NT2/D1 (cell line): Measurements from ENCODE around the gene SLC5A12.

Experiments used
- DNase-seq: peaks from one replicate; pipeline ENCODE4 v3.0.0-alpha.2; 2011; ENCODE audit warnings: low read depth, low spot score
- H3K27me3 ChIP-seq: 2 replicates; pipeline ENCODE4 v1.6.0; 2011; ENCODE audit warnings: mild to moderate bottlenecking; ENCODE audit not compliant: insufficient read length, insufficient read depth
- H3K36me3 ChIP-seq: 2 replicates; pipeline ENCODE4 v1.6.1; 2011; ENCODE audit warnings: mild to moderate bottlenecking, low read length, mixed read lengths; ENCODE audit not compliant: insufficient read depth, insufficient read length
- H3K4me1 ChIP-seq: 2 replicates; pipeline ENCODE4 v1.5.1; 2011; ENCODE audit not compliant: insufficient read depth, insufficient read length
- H3K4me3 ChIP-seq: 2 replicates; pipeline ENCODE4 v1.5.1; 2011; ENCODE audit warnings: low read depth; ENCODE audit not compliant: insufficient read length
- H3K9ac ChIP-seq: 2 replicates; pipeline ENCODE4 v1.6.0; 2011; ENCODE audit warnings: low read depth; ENCODE audit not compliant: insufficient read length
- H3K9me3 ChIP-seq: 2 replicates; pipeline ENCODE4 v1.5.1; 2011; ENCODE audit warnings: mild to moderate bottlenecking, low read length; ENCODE audit not compliant: insufficient read depth
- SUZ12 ChIP-seq: IDR thresholded peaks from 2 replicates; pipeline ENCODE4 v1.6.1; 2011; ENCODE audit not compliant: insufficient read length, insufficient read depth; ENCODE audit errors: extremely low read depth
- YY1 ChIP-seq: IDR thresholded peaks from 2 replicates; pipeline ENCODE4 v1.6.1; 2011; ENCODE audit not compliant: insufficient read length, insufficient read depth
- ZNF274 ChIP-seq: IDR thresholded peaks from 2 replicates; pipeline ENCODE4 v1.6.1; 2011; ENCODE audit warnings: mild to moderate bottlenecking, low read depth, low read length

Gene SLC5A12

GRCh38 chr11:26719289-26719973 lies 2.4 kb downstream of the SLC5A12 start:
- TF ChIP-seq YY1 = no peak
- TF ChIP-seq ZNF274 = no peak
- no peak for TF ChIP-seq SUZ12
- no peak overlapping the region for H3K4me3 ChIP-seq
- no peaks in the 10 kb centered on the region for H3K36me3 ChIP-seq
- H3K4me1 ChIP-seq = no peaks in the 10 kb centered on the region
- no peaks in the 10 kb centered on the region for H3K9me3 ChIP-seq
- H3K9ac ChIP-seq = no peak overlapping the region
- no peak for DNase-seq
- H3K27me3 ChIP-seq = no peaks in the 10 kb centered on the region

DNA sequence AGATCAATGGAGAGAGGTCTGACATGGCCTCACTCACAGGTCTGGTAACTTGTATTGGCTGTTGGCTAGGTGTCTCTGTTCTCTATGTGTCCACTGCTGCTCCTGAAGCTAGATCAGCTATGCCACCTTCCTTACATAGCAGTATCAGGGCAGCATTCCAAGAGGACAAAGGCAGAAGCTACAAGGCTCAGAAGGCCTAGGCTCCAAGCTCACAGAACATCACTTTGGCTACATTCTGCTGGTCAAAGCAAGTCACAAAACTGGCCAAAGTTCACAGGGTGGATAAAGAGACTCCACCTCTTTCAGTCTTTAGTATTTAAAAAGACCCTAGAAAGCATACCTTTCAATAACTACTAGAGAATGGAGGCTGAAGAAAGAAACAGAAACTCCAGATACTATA lies 4.1 kb downstream of the SLC5A12 start:
- H3K9me3 ChIP-seq = no peaks in the 10 kb centered on the region
- no peak overlapping the region for H3K4me3 ChIP-seq
- H3K36me3 ChIP-seq = no peaks in the 10 kb centered on the region
- TF ChIP-seq ZNF274 (no peak), SUZ12 (no peak), YY1 (no peak)
- no peak for DNase-seq
- H3K9ac ChIP-seq = no peak overlapping the region
- H3K27me3 ChIP-seq = no peaks in the 10 kb centered on the region
- no peaks in the 10 kb centered on the region for H3K4me1 ChIP-seq

DNA sequence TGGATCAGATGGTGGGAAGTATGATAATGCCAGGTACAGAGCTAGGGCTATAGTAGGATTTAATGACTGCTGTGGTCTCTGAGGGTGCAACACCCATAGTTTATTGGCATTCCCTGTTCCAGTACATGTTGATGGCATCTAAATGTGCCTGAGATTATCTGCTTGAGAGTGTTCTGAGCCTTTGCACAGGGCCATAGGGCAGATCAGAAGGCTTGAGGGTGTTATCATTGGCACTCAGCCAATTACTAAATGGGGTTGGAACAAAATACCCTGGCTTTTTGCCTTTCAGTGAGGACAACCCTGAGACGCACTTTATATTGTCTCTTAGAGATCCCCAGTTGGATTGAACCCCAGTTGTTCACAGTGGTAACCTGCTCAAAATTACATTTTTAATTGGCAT lies 6.7 kb downstream of the SLC5A12 start:
- TF ChIP-seq YY1 = no peak
- no peak for TF ChIP-seq ZNF274
- no peak for TF ChIP-seq SUZ12
- no peaks in the 10 kb centered on the region for H3K4me1 ChIP-seq
- no peaks in the 10 kb centered on the region for H3K9me3 ChIP-seq
- no peak overlapping the region for H3K9ac ChIP-seq
- no peaks in the 10 kb centered on the region for H3K27me3 ChIP-seq
- no peak for DNase-seq
- no peaks in the 10 kb centered on the region for H3K36me3 ChIP-seq
- no peak overlapping the region for H3K4me3 ChIP-seq

GRCh38 chr11:26712497-26712896 lies 9.4 kb downstream of the SLC5A12 start:
- TF ChIP-seq YY1 = no peak
- TF ChIP-seq SUZ12 = no peak
- TF ChIP-seq ZNF274 = no peak
- Histone ChIP-seq H3K4me3 (no peak overlapping the region), H3K27me3 (no peaks in the 10 kb centered on the region), H3K36me3 (no peaks in the 10 kb centered on the region), H3K9ac (no peak overlapping the region), H3K4me1 (no peaks in the 10 kb centered on the region), H3K9me3 (no peaks in the 10 kb centered on the region)
- DNase-seq = no peak

GRCh38 chr11:26710489-26710888 lies 11.4 kb downstream of the SLC5A12 start:
- H3K4me3 ChIP-seq = no peak overlapping the region
- H3K9ac ChIP-seq = no peak overlapping the region
- no peak for TF ChIP-seq SUZ12
- no peak for TF ChIP-seq ZNF274
- TF ChIP-seq YY1 = no peak
- no peaks in the 10 kb centered on the region for H3K36me3 ChIP-seq
- no peaks in the 10 kb centered on the region for H3K27me3 ChIP-seq
- H3K4me1 ChIP-seq = no peaks in the 10 kb centered on the region
- DNase-seq = no peak
- no peaks in the 10 kb centered on the region for H3K9me3 ChIP-seq

DNA sequence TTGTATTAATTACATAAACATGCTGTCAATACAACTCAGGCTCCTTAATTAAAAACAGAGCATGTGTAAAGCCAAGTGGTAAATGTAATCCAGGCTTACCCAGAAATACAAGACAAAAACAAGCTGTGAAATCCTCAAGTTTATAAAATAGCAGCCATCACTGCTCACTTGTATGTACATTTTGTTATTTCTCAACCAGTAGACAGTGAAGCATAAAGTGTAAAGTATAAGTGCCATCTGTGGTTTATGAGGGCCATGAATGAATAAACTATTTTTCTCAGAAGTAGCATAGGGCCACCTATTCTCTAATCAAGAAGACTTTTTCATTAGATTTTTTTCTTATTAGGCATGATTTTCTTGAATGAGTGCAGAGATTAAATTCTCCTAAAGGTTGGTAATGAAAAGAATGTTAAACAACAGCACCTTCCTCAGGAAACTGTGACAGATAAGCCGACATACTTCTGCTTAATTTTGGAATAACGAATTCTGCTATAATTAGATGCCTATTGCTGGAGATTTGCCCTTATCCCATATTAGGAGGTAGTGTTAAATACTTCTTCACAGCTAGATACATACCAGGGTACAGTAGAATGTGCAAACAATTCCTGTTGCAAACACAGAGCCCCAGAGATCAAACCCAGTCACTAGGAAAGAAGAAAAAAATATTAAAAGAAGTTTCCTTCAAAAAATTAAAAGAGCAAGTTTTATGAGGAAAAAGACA lies 13.0 kb downstream of the SLC5A12 start:
- Histone ChIP-seq H3K9me3 (no peaks in the 10 kb centered on the region), H3K9ac (no peak overlapping the region), H3K27me3 (no peaks in the 10 kb centered on the region), H3K4me1 (no peaks in the 10 kb centered on the region), H3K36me3 (no peaks in the 10 kb centered on the region), H3K4me3 (no peak overlapping the region)
- DNase-seq = no peak
- no peak for TF ChIP-seq YY1
- no peak for TF ChIP-seq ZNF274

DNA sequence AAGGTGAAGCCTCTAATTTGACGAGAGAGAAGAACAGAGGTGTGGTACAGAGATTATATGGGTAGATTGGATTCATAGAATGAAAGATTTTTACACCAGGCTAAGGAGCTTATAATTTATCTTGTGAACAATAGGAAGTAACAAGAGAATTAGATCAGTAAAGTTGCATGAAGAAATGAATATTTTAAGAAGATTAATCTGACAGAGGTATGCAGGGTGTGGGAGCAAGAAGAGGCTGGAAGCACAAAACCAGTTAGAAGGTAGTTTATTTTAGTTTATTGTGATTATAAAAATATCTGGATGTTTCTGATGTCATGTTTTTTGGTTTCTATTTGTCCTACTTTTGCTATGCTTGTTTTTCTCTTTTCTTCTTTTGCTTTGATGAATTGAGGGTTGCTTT lies 15.7 kb downstream of the SLC5A12 start:
- no peak overlapping the region for H3K9ac ChIP-seq
- no peak for DNase-seq
- no peak for TF ChIP-seq SUZ12
- no peak for TF ChIP-seq ZNF274
- no peak for TF ChIP-seq YY1

More for the DNA sequence above, 15.7 kb downstream of the SLC5A12 start:
- no peaks in the 10 kb centered on the region for H3K4me1 ChIP-seq
- no peak overlapping the region for H3K4me3 ChIP-seq
- H3K27me3 ChIP-seq = no peaks in the 10 kb centered on the region
- H3K9me3 ChIP-seq = no peaks in the 10 kb centered on the region
- no peaks in the 10 kb centered on the region for H3K36me3 ChIP-seq
